Esophagus muscularis mucosa (tissue), 4 donors: Measurements from ENCODE around the gene KCND3. TPM values are rescaled to one million over a fixed set of nuclear protein-coding genes. Genes with fewer than 3 reads are reported as not detected.

ENCODE experiments used
- DNase-seq: peaks from one replicate; pipeline ENCODE4 v3.0.0-alpha.2; 2017; ENCODE audit errors: extremely low spot score
- H3K27ac ChIP-seq, 4 donors: fragments of 200-600 bp; sonication (generic); replicated peaks in 1 of 4; 1 replicate in 3 of 4; 2 replicates in 1 of 4; pipeline ENCODE4 v1.5.1; 2016 to 2019; ENCODE audit warnings: mild to moderate bottlenecking in 1 of 4
- H3K27me3 ChIP-seq, 4 donors: fragments of 200-600 bp; sonication (generic); one replicate each; pipeline versions ENCODE4 v1.5.1 to v1.6.0; 2016 to 2019
- H3K36me3 ChIP-seq, 4 donors: fragments of 200-600 bp; sonication (generic); one replicate each; pipeline ENCODE4 v1.5.1; 2016 to 2019
- H3K4me1 ChIP-seq, 4 donors: fragments of 200-600 bp; sonication (generic); one replicate each; pipeline ENCODE4 v1.5.1; 2016 to 2019
- H3K4me3 ChIP-seq, 4 donors: fragments of 200-600 bp; sonication (generic); 1 replicate in 2 of 4; 2 replicates in 2 of 4; pipeline ENCODE4 v1.5.1; 2016 to 2019; ENCODE audit warnings: mild to moderate bottlenecking in 4 of 4, moderate library complexity in 1 of 4
- H3K9me3 ChIP-seq, 4 donors: fragments of 200-600 bp; sonication (generic); 1 replicate in 3 of 4; 2 replicates in 1 of 4; pipeline ENCODE4 v1.5.1; 2016 to 2019
- CTCF ChIP-seq, 3 experiments: fragments of 200-600 bp in 2 of 3; fragments of 450-650 bp in 1 of 3; sonication (generic) in 2 of 3; IDR thresholded peaks; one replicate each; pipeline ENCODE4 v1.5.1; 2017 to 2019; ENCODE audit warnings: antibody characterized with exemption in 3 of 3, mild to moderate bottlenecking in 2 of 3, moderate library complexity in 1 of 3
- EP300 ChIP-seq: sonication (generic); formaldehyde crosslinking; IDR thresholded peaks from one replicate; pipeline ENCODE4 v1.6.1; 2017; ENCODE audit warnings: antibody characterized with exemption
- POLR2A ChIP-seq: fragments of 450-650 bp; IDR thresholded peaks from one replicate; pipeline ENCODE4 v1.6.1; 2017; ENCODE audit warnings: antibody characterized with exemption, moderate library complexity, mild to moderate bottlenecking, low read depth
- POLR2AphosphoS5 ChIP-seq, 2 donors: sonication (generic); formaldehyde crosslinking; IDR thresholded peaks; one replicate each; pipeline ENCODE4 v1.6.1; 2017; ENCODE audit warnings: antibody characterized with exemption in 2 of 2
- WGBS: methylation state at CpG from one replicate; pipeline ENCODE4 v1.1.5; 2018; 5-methylcytosine and 5-hydroxymethylcytosine counted together
- intact Hi-C: fragments of 100-400 bp; cut with DNase I; formaldehyde crosslinking; loops from one replicate; pipeline ENCODE4 v1.15.1; 2023
- total RNA-seq, 4 donors: library from RNA; depleted of rRNA; stranded (reverse); fragments of >200 nt; gene quantifications; one replicate each; pipeline versions ENCODE4 v1.1.0 to v1.2.1, GENCODE V29; 2016

KCND3 gene
- total RNA-seq, 4 donors from 2014 or later = 25.7 to 57.6 (median 47.5) TPM

GRCh38 chr1:112027696-112028095 is 38.2 kb upstream of the KCND3 start:
- H3K27ac ChIP-seq = no peak overlapping the region
- no peaks in the 10 kb centered on the region for H3K36me3 ChIP-seq
- intact Hi-C loops = no loop called here
- peaks cover 0 to 30% (median 13%) of the 10 kb centered on the region in 4 donors for H3K4me1 ChIP-seq
- WGBS = 75% methylated on average over 1 of the region's 1 CpG
- no peak for DNase-seq
- peaks cover 0 to 5% (median 0%) of the 10 kb centered on the region in 4 donors for H3K27me3 ChIP-seq
- TF ChIP-seq CTCF (IDR thresholded peaks at IDR 0.05) = no peak
- no peak for TF ChIP-seq POLR2A
- no peak for TF ChIP-seq POLR2AphosphoS5 (IDR thresholded peaks at IDR 0.05)
- no peaks in the 10 kb centered on the region for H3K9me3 ChIP-seq
- H3K4me3 ChIP-seq = no peak overlapping the region

GRCh38 chr1:112026501-112026900 is 37.0 kb upstream of the KCND3 start:
- DNase-seq = no peak
- Histone ChIP-seq H3K27ac (no peak overlapping the region), H3K9me3 (no peaks in the 10 kb centered on the region), H3K36me3 (no peaks in the 10 kb centered on the region), H3K27me3 (peaks cover 0 to 5% (median 0%) of the 10 kb centered on the region in 4 donors), H3K4me1 (peaks cover 0 to 18% (median 1%) of the 10 kb centered on the region in 4 donors), H3K4me3 (no peak overlapping the region)
- no peak for TF ChIP-seq POLR2A
- TF ChIP-seq CTCF (IDR thresholded peaks at IDR 0.05) = no peak
- TF ChIP-seq EP300 = no peak
- no peak for TF ChIP-seq POLR2AphosphoS5 (IDR thresholded peaks at IDR 0.05)
- WGBS = 71% methylated on average over 1 of the region's 1 CpG
- intact Hi-C loops = no loop called here

- H3K27me3 ChIP-seq = peaks cover 0 to 5% (median 0%) of the 10 kb centered on the region in 4 donors
- intact Hi-C loops = no loop called here
- 58% methylated on average over 5 of the region's 5 CpGs for WGBS
- H3K27ac ChIP-seq = no peak overlapping the region
- DNase-seq = no peak
- no peaks in the 10 kb centered on the region for H3K36me3 ChIP-seq
- no peak for TF ChIP-seq EP300
- TF ChIP-seq CTCF (IDR thresholded peaks at IDR 0.05) = no peak
- no peak for TF ChIP-seq POLR2A
- no peak for TF ChIP-seq POLR2AphosphoS5 (IDR thresholded peaks at IDR 0.05)
- no peaks in the 10 kb centered on the region for H3K9me3 ChIP-seq
- no peak overlapping the region for H3K4me3 ChIP-seq
- peaks cover 0 to 13% (median 0%) of the 10 kb centered on the region in 4 donors for H3K4me1 ChIP-seq
Measured at GRCh38 chr1:112026016-112026415, 36.5 kb upstream of the KCND3 start.

GRCh38 chr1:112021263-112021662 is 31.8 kb upstream of the KCND3 start:
- Histone ChIP-seq H3K27me3 (peaks cover 0 to 5% (median 0%) of the 10 kb centered on the region in 4 donors), H3K9me3 (no peaks in the 10 kb centered on the region), H3K4me1 (peaks cover 0 to 13% (median 0%) of the 10 kb centered on the region in 4 donors), H3K27ac (no peak overlapping the region), H3K4me3 (no peak overlapping the region), H3K36me3 (no peaks in the 10 kb centered on the region)
- intact Hi-C loops = no loop called here
- WGBS = 93% methylated on average over 4 of the region's 4 CpGs
- DNase-seq = no peak
- TF ChIP-seq POLR2A (no peak), POLR2AphosphoS5 (IDR thresholded peaks at IDR 0.05) (no peak), EP300 (no peak), CTCF (IDR thresholded peaks at IDR 0.05) (no peak)

- TF ChIP-seq CTCF (IDR thresholded peaks at IDR 0.05) = no peak
- no peak for TF ChIP-seq POLR2A
- no peak for TF ChIP-seq POLR2AphosphoS5 (IDR thresholded peaks at IDR 0.05)
- no peak for TF ChIP-seq EP300
- Histone ChIP-seq H3K4me3 (no peak overlapping the region), H3K36me3 (no peaks in the 10 kb centered on the region), H3K27me3 (no peaks in the 10 kb centered on the region), H3K9me3 (no peaks in the 10 kb centered on the region), H3K4me1 (no peaks in the 10 kb centered on the region), H3K27ac (no peak overlapping the region)
- intact Hi-C loops = no loop called here
- 80% methylated on average over 6 of the region's 6 CpGs for WGBS
- no peak for DNase-seq
Measured at GRCh38 chr1:112017183-112017582, 27.7 kb upstream of the KCND3 start.
